Hindlimb muscle (tissue), 1 donor: Measurements from ENCODE around the gene SMARCA4. TPM values are rescaled to one million over a fixed set of nuclear protein-coding genes. Genes with fewer than 3 reads are reported as not detected.
"Not testable (repeated sequence)": the region's sequence is repeated elsewhere in the genome, so short reads cannot be mapped to it uniquely, and the experiment has no call there.

Experiments used
- DNase-seq: peaks from one replicate; pipeline ENCODE4 v3.0.0-alpha.2; 2013
- polyA plus RNA-seq: library from polyadenylated mRNA; unstranded; fragments of 120-200 nt; gene quantifications from one replicate; pipeline ENCODE4 v1.2.1, GENCODE V29; 2013; ENCODE audit not compliant: insufficient read length

SMARCA4 gene
- polyA plus RNA-seq, 1 donor: 107 TPM

GRCh38 chr19:11078893-11079292 is 118.1 kb downstream of the SMARCA4 start:
- DNase-seq: no peak

GRCh38 chr19:11079999-11080398 is 119.2 kb downstream of the SMARCA4 start:
- DNase-seq: no peak

DNA sequence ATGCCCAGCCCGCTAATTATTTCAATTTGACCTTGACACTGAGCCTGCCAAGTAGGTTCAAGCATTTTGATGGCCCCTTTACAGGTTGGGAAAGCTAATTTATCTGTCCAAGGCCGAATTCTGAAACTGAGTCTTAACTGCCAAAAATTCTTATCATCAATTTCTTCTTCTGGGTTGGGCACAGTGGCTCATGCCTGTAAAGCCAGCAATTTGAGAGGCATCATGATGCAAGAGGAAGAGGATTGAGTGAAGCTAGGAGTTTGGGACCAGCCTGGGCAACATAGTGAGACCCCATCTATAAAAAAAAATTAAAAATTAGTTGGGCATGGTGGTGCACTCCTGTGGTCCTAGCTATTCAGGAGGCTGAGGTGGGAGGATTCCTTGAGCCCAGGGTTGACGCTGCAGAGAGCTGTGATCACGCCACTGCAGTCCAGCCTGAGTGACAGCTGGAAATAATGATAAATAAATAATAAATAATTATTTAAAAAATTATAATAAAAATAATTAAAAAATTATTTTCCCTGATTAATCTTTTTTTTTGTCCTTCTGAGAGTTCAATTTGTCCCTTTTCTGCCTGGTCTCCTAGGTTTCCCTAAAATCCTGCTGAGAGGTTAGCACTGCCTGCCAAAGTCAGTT is 127.2 kb downstream of the SMARCA4 start:
- DNase-seq: no peak

DNA sequence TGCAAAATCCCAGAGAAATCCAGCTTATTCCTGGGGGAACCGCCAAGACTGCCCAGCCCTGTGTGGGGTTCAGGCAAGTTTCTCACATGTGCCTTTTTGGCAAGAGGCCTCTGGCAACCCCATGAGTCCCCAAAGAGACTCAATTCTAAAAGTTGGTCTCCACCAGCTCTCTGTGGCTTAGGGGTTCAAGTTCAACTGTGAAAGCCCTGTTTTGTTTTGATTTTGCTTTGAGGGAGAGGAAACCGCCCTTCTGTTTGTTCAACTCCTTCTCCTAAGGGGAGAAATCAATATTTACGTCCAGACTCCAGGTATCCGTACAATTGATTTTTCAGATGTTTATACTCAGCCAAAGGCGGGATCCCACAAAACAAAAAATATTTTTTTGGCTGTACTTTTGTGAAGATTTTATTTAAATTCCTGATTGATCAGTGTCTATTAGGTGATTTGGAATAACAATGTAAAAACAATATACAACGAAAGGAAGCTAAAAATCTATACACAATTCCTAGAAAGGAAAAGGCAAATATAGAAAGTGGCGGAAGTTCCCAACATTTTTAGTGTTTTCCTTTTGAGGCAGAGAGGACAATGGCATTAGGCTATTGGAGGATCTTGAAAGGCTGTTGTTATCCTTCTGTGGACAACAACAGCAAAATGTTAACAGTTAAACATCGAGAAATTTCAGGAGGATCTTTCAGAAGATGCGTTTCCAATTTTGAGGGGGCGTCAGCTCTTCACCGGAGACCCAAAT is 127.8 kb downstream of the SMARCA4 start:
- DNase-seq: no peak

GRCh38 chr19:11089254-11090013 is 128.6 kb downstream of the SMARCA4 start, which contains the start of gene LDLR:
Gene LDLR (plus strand): TSS chr19:11089463. CDS start chr19:11089549, 86 bp downstream.
- peak; percentile 92 for DNase-seq

DNA sequence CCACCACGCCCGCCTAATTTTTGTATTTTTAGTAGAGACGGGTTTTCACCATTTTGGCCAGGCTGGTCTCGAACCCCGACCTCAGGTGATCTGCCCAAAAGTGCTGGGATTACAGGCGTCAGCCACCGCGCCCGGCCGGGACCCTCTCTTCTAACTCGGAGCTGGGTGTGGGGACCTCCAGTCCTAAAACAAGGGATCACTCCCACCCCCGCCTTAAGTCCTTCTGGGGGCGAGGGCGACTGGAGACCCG is 129.1 kb downstream of the SMARCA4 start:
- DNase-seq: not testable (repeated sequence)

- DNase-seq: peak; percentile 94
Observed at GRCh38 chr19:11090264-11090996, 129.6 kb downstream of the SMARCA4 start.

DNA sequence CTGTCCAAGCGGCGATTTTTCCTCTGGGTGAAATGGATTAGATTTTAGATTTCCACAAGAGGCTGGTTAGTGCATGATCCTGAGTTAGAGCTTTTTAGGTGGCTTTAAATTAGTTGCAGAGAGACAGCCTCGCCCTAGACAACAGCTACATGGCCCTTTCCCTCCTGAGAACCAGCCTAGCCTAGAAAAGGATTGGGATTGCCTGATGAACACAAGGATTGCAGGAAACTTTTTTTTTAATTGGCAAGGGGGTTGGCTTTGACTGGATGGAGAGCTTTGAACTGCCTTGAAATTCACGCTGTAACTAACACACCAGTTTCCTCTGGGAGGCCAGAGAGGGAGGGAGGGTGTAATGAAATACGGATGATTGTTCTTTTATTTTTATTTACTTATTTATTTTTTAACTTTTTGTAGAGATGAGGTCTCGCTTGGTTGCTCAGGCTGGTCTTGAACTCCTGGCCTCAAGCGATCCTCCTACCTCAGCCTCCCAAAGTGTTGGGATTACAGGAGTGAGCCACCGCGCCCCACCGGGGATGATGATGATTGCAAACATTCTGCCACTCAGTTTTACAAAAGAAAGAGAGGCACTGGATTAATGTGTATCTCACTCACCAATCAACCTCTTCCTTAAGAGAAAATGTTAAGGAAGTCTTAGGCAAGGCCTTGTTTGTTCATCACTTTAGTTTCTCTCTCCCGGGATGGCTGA is 130.3 kb downstream of the SMARCA4 start:
- DNase-seq: no peak

GRCh38 chr19:11091703-11092153 is 130.9 kb downstream of the SMARCA4 start:
- DNase-seq: peak; percentile 63

GRCh38 chr19:11092181-11092538 is 131.3 kb downstream of the SMARCA4 start:
- no peak for DNase-seq

DNA sequence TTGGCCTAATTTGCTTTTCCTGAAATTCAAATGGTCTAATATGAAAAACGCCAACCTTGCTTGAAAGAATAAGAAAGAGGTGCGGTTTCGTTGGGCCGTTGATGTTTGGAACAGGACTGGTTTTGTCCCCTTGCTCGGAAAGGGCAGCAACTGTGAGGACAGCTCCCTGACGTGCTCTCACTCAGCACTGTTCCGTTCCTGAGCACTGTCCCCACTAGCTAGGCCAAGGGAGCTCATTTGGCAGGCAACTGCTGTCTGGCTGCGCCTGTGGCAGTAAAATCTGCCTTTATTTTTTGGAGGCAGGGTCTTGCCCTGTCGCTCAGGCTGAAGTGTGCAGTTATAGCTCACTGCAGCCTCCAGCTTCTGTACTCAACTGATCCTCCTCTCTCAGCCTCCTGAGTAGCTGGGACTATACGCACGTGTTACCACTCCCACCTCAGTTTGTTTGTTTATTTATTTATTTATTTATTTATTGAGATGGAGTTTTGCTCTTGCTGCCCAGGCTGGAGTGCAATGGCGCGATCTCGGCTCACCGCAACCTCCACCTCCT is 132.9 kb downstream of the SMARCA4 start:
- DNase-seq: no peak

- DNase-seq: no peak
Observed at GRCh38 chr19:11094520-11094894, 133.7 kb downstream of the SMARCA4 start.

- peak; percentile 90 for DNase-seq
Observed at GRCh38 chr19:11096210-11096841, 135.5 kb downstream of the SMARCA4 start.

GRCh38 chr19:11097367-11097766 is 136.5 kb downstream of the SMARCA4 start:
- DNase-seq: not testable (repeated sequence)

DNA sequence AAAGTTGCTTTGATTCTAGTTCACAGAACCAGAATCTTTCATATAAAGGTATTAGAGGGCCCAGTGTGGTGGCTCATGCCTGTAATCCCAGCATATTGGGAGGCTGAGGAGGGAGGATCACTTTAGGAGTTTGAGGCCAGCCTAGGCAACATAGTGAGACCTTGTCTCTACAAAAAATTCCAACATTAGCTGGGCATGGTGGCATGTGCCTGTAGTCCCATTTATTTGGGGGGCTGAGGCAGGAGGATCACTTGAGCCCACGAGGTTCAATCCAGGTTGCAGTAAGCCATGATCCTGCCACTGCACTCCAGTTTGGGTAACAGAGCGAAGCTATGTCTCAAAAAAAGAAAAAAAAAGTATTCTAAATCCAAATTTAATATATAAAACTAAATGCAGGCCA is 137.5 kb downstream of the SMARCA4 start:
- no peak for DNase-seq

GRCh38 chr19:11098861-11099260 is 138.0 kb downstream of the SMARCA4 start:
- no peak for DNase-seq

GRCh38 chr19:11100049-11100448 is 139.2 kb downstream of the SMARCA4 start:
- DNase-seq: no peak

- no peak for DNase-seq
Observed at GRCh38 chr19:11101057-11101456, 140.2 kb downstream of the SMARCA4 start.

DNA sequence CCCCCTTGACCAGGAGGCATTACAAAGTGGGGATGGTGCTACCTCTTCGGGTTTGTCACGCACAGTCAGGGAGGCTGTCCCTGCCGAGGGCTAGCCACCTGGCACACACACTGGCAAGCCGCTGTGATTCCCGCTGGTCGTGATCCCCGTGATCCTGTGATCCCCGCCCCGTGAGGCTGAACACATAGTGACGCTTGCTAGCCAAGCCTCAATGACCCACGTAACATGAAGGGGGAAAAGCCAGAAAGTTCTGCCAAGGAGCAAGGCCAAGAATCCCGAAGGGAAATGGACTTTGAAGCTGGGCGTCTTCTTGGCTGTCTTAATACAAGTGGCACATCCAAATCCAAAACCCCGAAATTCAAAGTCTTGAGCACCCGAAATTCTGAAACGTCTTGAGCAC is 142.1 kb downstream of the SMARCA4 start:
- no peak for DNase-seq

GRCh38 chr19:11103667-11104066 is 142.8 kb downstream of the SMARCA4 start:
- not testable (repeated sequence) for DNase-seq

DNA sequence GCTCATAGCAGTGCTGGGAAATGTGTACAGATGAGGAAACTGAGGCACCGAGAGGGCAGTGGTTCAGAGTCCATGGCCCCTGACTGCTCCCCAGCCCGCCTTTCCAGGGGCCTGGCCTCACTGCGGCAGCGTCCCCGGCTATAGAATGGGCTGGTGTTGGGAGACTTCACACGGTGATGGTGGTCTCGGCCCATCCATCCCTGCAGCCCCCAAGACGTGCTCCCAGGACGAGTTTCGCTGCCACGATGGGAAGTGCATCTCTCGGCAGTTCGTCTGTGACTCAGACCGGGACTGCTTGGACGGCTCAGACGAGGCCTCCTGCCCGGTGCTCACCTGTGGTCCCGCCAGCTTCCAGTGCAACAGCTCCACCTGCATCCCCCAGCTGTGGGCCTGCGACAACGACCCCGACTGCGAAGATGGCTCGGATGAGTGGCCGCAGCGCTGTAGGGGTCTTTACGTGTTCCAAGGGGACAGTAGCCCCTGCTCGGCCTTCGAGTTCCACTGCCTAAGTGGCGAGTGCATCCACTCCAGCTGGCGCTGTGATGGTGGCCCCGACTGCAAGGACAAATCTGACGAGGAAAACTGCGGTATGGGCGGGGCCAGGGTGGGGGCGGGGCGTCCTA is 144.3 kb downstream of the SMARCA4 start:
- DNase-seq: no peak
